ENCODE measurements around the gene POR.
"Not testable (repeated sequence)": the region's sequence is repeated elsewhere in the genome, so short reads cannot be mapped to it uniquely, and the experiment has no call there.

The POR gene

DNA sequence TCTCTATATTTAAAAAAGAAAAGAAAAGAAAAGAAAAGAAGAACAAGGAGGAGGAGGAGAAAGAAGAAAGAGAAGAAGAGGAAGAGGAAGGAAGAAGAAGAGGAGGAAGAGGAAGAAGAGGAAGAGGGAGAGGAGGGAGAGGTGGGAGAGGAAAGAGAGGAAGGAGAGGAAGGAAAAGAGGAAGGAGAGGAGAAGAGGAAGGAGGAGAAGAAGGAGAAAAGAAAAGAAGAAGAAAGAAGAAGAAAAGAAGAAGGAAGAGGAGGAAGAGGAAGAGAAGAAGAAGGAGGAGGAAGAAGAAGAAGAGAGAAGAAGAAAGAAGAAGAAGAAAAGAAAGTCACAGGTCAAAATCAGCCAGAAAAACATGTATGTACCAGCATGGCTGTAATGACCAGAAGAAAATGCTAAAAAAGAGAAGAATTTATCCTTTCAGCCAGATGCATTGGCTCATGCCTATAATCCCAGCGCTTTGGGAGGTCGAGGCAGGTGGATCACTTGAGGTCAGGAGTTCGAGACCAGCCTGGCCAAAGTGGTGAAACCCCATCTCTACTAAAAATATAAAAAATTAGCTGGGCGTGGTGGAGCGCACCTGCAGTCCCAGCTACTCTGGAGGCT lies 5.3 kb upstream of the POR start:
- Histone ChIP-seq H3K36me3 (replicated peaks; ENCODE audit: insufficient read depth, low read length) (no peaks in the 10 kb centered on the region), H3K4me2 (ENCODE audit: low read depth, low read length) (no peak overlapping the region), H3K4me1 (ENCODE audit: low read length) (0 out of 2 replicates have a peak, but pooled peaks cover 2% of the 10 kb centered on the region), H4K20me1 (ENCODE audit: insufficient read depth, low read length) (no peaks in the 10 kb centered on the region), H3K27ac (ENCODE audit: low read length) (no peak overlapping the region), H3F3A (ENCODE audit: insufficient read depth, low read length) (no peaks in the 10 kb centered on the region), H3K9me2 (replicated peaks; ENCODE audit: insufficient read depth, low read length) (no peaks in the 10 kb centered on the region), H3K79me2 (ENCODE audit: low read length) (no peaks in the 10 kb centered on the region), H3K27me3 (replicated peaks; ENCODE audit: insufficient read depth, low read length) (no peaks in the 10 kb centered on the region), H3K9me3 (replicated peaks; ENCODE audit: insufficient read depth, low read length) (no peaks in the 10 kb centered on the region), H2AFZ (ENCODE audit: low read length) (no peak overlapping the region), H3K9ac (ENCODE audit: low read length) (no peak overlapping the region), H3K4me3 (ENCODE audit: low read length) (no peak overlapping the region)
- TF ChIP-seq EZH2 (optimal IDR thresholded peaks at IDR 0.05; ENCODE audit: low read depth, low read length) (no peak), EZH2phosphoT487 (IDR thresholded peaks at IDR 0.05; ENCODE audit: low read length) (no peak)
- TF ChIP-seq, protein P1, sequence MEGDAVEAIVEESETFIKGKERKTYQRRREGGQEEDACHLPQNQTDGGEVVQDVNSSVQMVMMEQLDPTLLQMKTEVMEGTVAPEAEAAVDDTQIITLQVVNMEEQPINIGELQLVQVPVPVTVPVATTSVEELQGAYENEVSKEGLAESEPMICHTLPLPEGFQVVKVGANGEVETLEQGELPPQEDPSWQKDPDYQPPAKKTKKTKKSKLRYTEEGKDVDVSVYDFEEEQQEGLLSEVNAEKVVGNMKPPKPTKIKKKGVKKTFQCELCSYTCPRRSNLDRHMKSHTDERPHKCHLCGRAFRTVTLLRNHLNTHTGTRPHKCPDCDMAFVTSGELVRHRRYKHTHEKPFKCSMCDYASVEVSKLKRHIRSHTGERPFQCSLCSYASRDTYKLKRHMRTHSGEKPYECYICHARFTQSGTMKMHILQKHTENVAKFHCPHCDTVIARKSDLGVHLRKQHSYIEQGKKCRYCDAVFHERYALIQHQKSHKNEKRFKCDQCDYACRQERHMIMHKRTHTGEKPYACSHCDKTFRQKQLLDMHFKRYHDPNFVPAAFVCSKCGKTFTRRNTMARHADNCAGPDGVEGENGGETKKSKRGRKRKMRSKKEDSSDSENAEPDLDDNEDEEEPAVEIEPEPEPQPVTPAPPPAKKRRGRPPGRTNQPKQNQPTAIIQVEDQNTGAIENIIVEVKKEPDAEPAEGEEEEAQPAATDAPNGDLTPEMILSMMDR (IDR thresholded peaks at IDR 0.05; ENCODE audit: low read length) = no peak
- DNase-seq = no peak

DNA sequence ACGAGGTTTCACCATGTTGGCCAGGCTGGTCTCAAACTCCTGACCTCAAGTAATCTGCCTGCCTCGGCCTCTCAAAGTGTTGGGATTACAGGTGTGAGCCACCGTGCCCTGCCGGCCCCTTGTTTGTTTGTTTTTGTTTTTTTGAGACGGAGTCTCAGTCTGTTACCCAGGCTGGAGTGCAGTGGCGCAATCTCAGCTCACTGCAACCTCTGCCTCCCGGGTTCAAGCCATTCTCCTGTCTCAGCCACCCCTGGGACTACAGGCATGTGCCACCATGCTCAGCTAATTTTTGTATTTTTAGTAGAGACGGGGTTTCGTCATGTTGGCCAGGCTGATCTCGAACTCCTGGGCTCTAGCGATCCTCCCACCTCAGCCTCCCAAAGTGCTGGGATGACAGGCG lies 3.8 kb upstream of the POR start:
- not testable (repeated sequence) for H3K9me3 ChIP-seq (replicated peaks; ENCODE audit: insufficient read depth, low read length); H3K4me3 ChIP-seq (ENCODE audit: low read length); H2AFZ ChIP-seq (ENCODE audit: low read length); H3K27ac ChIP-seq (ENCODE audit: low read length); DNase-seq; H3F3A ChIP-seq (ENCODE audit: insufficient read depth, low read length); H3K27me3 ChIP-seq (replicated peaks; ENCODE audit: insufficient read depth, low read length); H4K20me1 ChIP-seq (ENCODE audit: insufficient read depth, low read length); H3K9ac ChIP-seq (ENCODE audit: low read length); H3K36me3 ChIP-seq (replicated peaks; ENCODE audit: insufficient read depth, low read length); H3K9me2 ChIP-seq (replicated peaks; ENCODE audit: insufficient read depth, low read length); H3K4me2 ChIP-seq (ENCODE audit: low read depth, low read length); H3K4me1 ChIP-seq (ENCODE audit: low read length)
- H3K79me2 ChIP-seq (ENCODE audit: low read length) = peaks cover 11% of the 10 kb centered on the region

DNA sequence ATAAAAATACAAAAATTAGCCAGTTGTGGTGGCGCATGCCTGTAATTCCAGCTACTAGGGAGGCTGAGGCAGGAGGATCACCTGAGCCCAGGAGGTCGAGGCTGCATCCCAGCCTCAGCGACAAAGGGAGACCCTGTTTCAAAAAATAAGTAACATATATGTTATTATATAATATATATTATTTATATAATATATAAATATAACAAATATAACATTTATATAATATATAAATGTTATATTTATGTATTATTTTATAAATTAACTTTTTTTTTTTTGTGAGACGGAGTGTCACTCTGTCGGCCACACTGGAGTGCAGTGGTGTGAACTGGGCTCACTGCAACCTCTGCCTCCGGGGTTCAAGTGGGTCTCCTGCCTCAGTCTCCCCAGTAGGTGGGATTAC lies 1.5 kb upstream of the POR start:
- Histone ChIP-seq H3K79me2 (ENCODE audit: low read length) (peaks cover 31% of the 10 kb centered on the region), H3K36me3 (replicated peaks; ENCODE audit: insufficient read depth, low read length) (no peaks in the 10 kb centered on the region), H3K4me3 (ENCODE audit: low read length) (no peak overlapping the region), H3K9me2 (replicated peaks; ENCODE audit: insufficient read depth, low read length) (no peaks in the 10 kb centered on the region), H3K9ac (ENCODE audit: low read length) (no peak overlapping the region), H3K27me3 (replicated peaks; ENCODE audit: insufficient read depth, low read length) (no peaks in the 10 kb centered on the region), H2AFZ (ENCODE audit: low read length) (no peak overlapping the region), H3K4me2 (ENCODE audit: low read depth, low read length) (no peak overlapping the region), H3F3A (ENCODE audit: insufficient read depth, low read length) (0 out of 2 replicates have a peak, but pooled peaks cover 3% of the 10 kb centered on the region), H3K9me3 (replicated peaks; ENCODE audit: insufficient read depth, low read length) (no peaks in the 10 kb centered on the region), H3K27ac (ENCODE audit: low read length) (no peak overlapping the region), H4K20me1 (ENCODE audit: insufficient read depth, low read length) (no peaks in the 10 kb centered on the region), H3K4me1 (ENCODE audit: low read length) (0 out of 2 replicates have a peak, but pooled peaks cover 2% of the 10 kb centered on the region)
- TF ChIP-seq EZH2 (optimal IDR thresholded peaks at IDR 0.05; ENCODE audit: low read depth, low read length) (no peak), EZH2phosphoT487 (IDR thresholded peaks at IDR 0.05; ENCODE audit: low read length) (no peak)
- TF ChIP-seq, protein P1 (IDR thresholded peaks at IDR 0.05; ENCODE audit: low read length) = no peak
- DNase-seq = no peak

DNA sequence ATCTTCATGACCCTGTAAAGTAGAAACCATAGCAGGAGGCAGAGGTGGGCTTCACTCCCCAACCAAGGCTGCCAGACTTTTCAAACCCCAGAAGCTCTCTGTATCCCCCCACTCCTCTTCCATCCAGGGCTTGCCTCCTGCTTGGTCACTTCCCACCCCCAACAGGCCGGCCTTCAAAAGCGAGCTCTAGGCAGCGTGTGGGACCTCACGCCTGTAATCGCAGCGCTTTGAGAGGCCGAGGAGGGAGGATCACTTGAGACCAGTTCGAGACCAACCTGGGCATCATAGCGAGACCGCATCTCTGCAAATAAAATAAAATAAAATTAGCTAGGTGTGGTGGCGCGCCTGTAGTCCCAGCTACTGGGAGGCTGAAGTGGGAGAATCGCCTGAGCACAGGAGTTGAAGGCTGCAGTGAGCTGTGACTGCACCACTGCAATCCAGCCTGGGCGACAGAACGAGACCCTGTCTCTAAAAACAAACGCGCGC lies 743 bp upstream of the POR start:
- Histone ChIP-seq H3K4me3 (ENCODE audit: low read length) (peak overlapping the region; percentile 89), H3K9ac (ENCODE audit: low read length) (peak overlapping the region; percentile 74), H3K4me1 (ENCODE audit: low read length) (0 out of 2 replicates have a peak, but pooled peaks cover 2% of the 10 kb centered on the region), H3K27me3 (replicated peaks; ENCODE audit: insufficient read depth, low read length) (no peaks in the 10 kb centered on the region), H3K27ac (ENCODE audit: low read length) (peak overlapping the region; percentile 47; the same call in 1 of the 2 replicates), H2AFZ (ENCODE audit: low read length) (peak overlapping the region; percentile 89), H3K4me2 (ENCODE audit: low read depth, low read length) (peak overlapping the region; percentile 87), H3K36me3 (replicated peaks; ENCODE audit: insufficient read depth, low read length) (no peaks in the 10 kb centered on the region), H3F3A (ENCODE audit: insufficient read depth, low read length) (0 out of 2 replicates have a peak, but pooled peaks cover 3% of the 10 kb centered on the region), H3K9me2 (replicated peaks; ENCODE audit: insufficient read depth, low read length) (no peaks in the 10 kb centered on the region), H3K9me3 (replicated peaks; ENCODE audit: insufficient read depth, low read length) (no peaks in the 10 kb centered on the region), H3K79me2 (ENCODE audit: low read length) (peaks cover 38% of the 10 kb centered on the region), H4K20me1 (ENCODE audit: insufficient read depth, low read length) (no peaks in the 10 kb centered on the region)
- no peak for DNase-seq
- TF ChIP-seq EZH2phosphoT487 (IDR thresholded peaks at IDR 0.05; ENCODE audit: low read length) (no peak), EZH2 (optimal IDR thresholded peaks at IDR 0.05; ENCODE audit: low read depth, low read length) (no peak)
- TF ChIP-seq, protein P1 (IDR thresholded peaks at IDR 0.05; ENCODE audit: low read length) = no peak
